GM12801 (cell line): ENCODE results near the gene CRK.

Experiments
- TF ChIP-seq, protein P1 (sequence below): IDR thresholded peaks from one replicate; pipeline ENCODE4 v1.5.1; 2011; ENCODE audit warnings: control low read depth; ENCODE audit not compliant: insufficient read length; ENCODE audit errors: extremely low read depth

The CRK gene

DNA sequence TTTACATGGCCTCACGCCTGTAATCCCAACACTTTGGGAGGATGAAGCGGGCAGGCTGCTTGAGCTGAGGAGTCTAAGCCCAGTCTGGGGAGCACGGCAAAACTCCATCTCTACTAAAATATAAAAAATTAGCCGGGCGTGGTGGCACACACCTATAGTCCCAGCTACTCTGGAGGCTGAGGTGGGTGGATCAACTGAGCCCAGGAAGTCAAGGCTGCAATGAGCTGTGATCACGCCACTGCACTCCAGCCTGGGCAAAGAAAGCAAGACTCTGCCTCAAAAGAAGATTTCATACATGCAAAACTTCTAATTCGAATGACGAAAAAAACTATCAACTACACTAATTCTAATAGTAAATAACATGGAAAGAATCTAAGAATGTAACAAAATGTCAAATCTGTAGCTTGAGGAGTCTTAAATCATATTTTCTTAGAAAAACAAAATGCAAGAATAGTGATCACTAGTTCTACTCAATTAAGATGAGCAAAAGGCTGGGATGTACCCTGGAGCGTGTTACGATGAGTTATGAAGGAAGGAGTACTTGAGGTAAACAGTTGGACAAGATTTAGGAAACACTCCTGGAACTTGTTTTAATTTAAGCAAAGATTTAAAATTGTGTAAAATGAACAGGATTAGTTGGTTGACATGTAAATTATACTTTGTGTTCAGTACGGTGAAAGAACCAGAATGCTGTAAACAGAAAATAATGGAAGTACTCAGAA lies 76.7 kb downstream of the CRK start:
- TF ChIP-seq, protein P1, sequence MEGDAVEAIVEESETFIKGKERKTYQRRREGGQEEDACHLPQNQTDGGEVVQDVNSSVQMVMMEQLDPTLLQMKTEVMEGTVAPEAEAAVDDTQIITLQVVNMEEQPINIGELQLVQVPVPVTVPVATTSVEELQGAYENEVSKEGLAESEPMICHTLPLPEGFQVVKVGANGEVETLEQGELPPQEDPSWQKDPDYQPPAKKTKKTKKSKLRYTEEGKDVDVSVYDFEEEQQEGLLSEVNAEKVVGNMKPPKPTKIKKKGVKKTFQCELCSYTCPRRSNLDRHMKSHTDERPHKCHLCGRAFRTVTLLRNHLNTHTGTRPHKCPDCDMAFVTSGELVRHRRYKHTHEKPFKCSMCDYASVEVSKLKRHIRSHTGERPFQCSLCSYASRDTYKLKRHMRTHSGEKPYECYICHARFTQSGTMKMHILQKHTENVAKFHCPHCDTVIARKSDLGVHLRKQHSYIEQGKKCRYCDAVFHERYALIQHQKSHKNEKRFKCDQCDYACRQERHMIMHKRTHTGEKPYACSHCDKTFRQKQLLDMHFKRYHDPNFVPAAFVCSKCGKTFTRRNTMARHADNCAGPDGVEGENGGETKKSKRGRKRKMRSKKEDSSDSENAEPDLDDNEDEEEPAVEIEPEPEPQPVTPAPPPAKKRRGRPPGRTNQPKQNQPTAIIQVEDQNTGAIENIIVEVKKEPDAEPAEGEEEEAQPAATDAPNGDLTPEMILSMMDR = no peak

DNA sequence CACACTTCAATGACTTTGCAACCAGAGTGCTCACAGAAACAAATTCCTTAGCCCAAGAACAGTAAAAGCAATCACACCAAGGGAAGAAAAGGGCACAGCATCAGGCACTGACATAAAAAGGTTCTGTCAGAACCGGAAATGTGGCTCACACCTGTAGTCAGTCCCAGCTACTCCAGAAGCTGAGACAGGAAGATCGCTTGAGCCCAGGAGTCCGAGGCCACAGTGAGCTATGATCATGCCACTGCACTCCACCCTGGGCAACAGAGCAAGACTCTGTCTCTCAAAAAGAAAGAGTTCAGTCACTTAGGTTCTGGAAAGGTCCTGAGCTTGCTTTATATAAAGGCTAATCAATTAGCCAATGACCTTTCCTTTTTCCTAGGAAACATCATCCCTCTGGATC lies 78.7 kb downstream of the CRK start:
- TF ChIP-seq, protein P1 = no peak

DNA sequence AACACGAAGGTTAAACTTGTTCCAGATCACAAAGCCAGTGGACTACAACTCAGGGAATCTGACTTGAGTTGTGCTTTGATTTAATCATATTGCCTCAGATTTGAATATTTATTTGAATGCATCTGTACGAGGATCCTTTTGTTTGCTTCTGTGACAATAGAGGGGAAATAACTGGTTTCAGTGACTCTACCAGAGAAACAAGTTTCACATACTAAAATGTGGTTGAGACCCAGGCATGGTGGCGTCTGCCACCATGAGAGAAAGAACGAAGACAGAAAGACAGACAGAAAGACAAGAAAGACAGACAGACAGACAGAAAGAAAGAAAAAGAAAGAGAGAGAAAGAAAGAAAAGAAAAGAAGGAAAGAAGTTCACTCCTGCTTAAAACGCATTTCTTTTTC lies 80.0 kb downstream of the CRK start:
- TF ChIP-seq, protein P1 = no peak

DNA sequence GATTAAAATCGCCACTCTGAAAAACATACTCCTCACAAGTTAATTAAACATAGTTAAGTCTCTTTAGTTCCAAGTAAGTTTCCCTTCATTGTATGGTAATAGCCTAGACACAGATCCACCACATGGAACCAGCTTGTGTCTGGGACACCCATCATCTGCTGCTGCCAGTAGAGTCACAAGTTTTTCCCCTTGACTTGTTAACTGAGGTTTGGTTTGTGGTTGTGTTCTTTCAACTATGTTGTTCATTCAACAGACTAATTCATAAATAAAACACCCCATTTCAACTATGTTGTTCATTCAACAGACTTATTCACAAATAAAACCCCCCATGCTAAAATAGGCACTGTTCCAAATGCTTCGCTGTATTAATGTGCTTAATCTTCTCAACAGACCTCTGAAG lies 80.4 kb downstream of the CRK start:
- TF ChIP-seq, protein P1 = no peak

DNA sequence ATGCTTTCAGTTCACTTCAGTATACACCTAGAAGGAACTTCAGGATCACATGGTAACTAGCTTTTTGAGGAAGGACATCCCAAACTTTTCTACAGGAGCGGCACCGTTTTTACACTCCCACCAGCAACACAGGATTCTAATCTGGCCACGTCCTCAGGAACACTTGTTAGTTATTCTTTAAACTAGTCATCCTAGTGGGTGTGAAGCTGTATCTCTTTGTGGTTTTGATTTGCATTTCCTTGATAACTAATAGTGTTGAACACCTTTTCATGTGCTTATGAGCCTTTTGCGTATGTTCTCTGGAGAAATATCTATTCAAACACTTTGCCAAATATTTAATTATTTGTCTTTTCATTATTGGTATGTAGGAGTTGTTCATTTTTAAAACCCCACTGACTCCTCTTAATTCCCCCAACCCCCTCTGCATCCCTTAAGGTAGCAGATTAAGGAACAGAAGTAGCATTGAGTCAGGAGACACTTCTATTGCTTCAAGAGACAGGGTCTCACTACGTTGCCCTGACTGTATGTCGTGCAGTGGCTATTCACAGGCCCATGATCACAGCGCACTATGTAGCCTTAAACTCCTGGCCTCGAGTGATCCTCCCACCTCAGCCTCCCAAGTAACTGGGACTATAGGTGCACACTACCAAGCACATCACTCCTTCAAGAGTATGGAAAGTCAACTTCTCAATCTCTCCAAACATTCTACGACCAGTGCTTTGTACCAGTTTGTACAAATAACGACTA lies 81.4 kb downstream of the CRK start:
- TF ChIP-seq, protein P1 = no peak

DNA sequence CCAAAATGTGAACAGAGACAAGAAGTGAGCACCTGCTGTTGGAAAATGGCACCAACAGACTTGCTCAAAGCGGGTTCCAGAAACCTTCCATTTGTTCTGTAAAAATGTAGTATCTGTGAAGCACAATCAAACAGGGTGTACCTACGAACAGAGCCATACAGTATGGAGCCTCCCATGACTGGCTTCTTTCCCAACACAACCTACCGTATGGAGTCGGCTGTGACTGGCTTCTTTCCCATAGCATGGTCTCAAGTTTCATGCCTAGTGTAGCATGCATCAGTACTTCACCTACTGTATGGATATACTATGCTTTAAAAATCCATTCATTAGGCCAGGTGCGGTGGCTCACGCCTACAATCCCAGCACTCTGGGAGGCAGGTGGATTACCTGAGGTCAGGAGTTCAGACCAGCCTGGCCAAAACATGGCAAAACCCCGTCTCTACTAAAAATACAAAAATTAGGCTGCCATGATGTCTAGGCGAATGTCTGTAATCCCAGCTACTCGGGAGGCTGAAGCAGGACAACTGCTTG lies 82.3 kb downstream of the CRK start:
- TF ChIP-seq, protein P1 = no peak

DNA sequence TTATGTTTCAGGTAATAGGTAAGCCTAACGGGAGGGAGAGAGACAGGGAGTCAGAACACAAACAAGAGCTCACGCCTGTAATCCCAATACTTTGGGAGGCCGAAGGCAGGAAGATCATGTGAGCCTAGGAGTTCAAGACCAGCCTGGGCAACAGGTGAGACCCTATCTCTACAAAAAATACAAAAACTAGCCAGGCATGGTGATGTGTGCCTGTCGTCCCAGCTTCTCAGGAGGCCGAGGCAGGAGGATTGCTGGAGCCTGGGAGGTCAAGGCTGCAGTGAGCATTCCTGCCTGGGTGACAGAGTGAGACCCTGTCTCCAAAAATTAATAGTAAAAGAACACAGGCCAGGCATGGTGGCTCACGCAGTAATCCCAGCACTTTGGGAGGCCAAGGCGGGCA lies 83.4 kb downstream of the CRK start:
- TF ChIP-seq, protein P1 = no peak
